ENCODE data around the gene EXOC3L4. TPM values are rescaled to one million over a fixed set of nuclear protein-coding genes. Genes with fewer than 3 reads are reported as not detected.
"Not testable (repeated sequence)": the region's sequence is repeated elsewhere in the genome, so short reads cannot be mapped to it uniquely, and the experiment has no call there.

EXOC3L4 gene
- total RNA-seq, 1 donor from 2014 or later = 8.6 TPM

- DNase-seq (ENCODE audit: extremely low spot score in 2 of 2) = no peak
- TF ChIP-seq POLR2AphosphoS5 (IDR thresholded peaks at IDR 0.05; ENCODE audit: insufficient read depth in 1 of 2, low read depth in 1 of 2) = no peak
- no peak for TF ChIP-seq CTCF (IDR thresholded peaks at IDR 0.05)
- no peak for TF ChIP-seq POLR2A (IDR thresholded peaks at IDR 0.05)
- H3K4me1 ChIP-seq = peaks cover 56% of the 10 kb centered on the region
- intact Hi-C loops (cut with DNase I) = no loop called here
- no peak overlapping the region for H3K4me3 ChIP-seq
- H3K36me3 ChIP-seq = no peaks in the 10 kb centered on the region
- H3K27me3 ChIP-seq = no peaks in the 10 kb centered on the region
- peak overlapping the region; percentile 66 for H3K27ac ChIP-seq
- no peaks in the 10 kb centered on the region for H3K9me3 ChIP-seq
These were observed 18.1 kb downstream of the EXOC3L4 start for GRCh38 chr14:103112400-103113243.

- peaks cover 59% of the 10 kb centered on the region for H3K4me1 ChIP-seq
- TF ChIP-seq CTCF (IDR thresholded peaks at IDR 0.05) (no peak), POLR2A (IDR thresholded peaks at IDR 0.05) (no peak), POLR2AphosphoS5 (IDR thresholded peaks at IDR 0.05; ENCODE audit: insufficient read depth in 1 of 2, low read depth in 1 of 2) (no peak)
- H3K36me3 ChIP-seq = no peaks in the 10 kb centered on the region
- no peaks in the 10 kb centered on the region for H3K27me3 ChIP-seq
- H3K4me3 ChIP-seq = no peak overlapping the region
- H3K9me3 ChIP-seq = no peaks in the 10 kb centered on the region
- no peak for DNase-seq (ENCODE audit: extremely low spot score in 2 of 2)
- intact Hi-C loops (cut with DNase I) = no loop called here
- H3K27ac ChIP-seq = no peak overlapping the region
These were observed 18.8 kb downstream of the EXOC3L4 start for GRCh38 chr14:103113303-103113702.

GRCh38 chr14:103113774-103114173 lies 19.2 kb downstream of the EXOC3L4 start:
- Histone ChIP-seq H3K27me3 (no peaks in the 10 kb centered on the region), H3K36me3 (no peaks in the 10 kb centered on the region), H3K4me3 (no peak overlapping the region), H3K9me3 (no peaks in the 10 kb centered on the region), H3K4me1 (peaks cover 60% of the 10 kb centered on the region), H3K27ac (peak overlapping the region; percentile 71)
- intact Hi-C loops (cut with DNase I) = no loop called here
- no peak for DNase-seq (ENCODE audit: extremely low spot score in 2 of 2)
- no peak for TF ChIP-seq CTCF (IDR thresholded peaks at IDR 0.05)
- TF ChIP-seq POLR2AphosphoS5 (IDR thresholded peaks at IDR 0.05; ENCODE audit: insufficient read depth in 1 of 2, low read depth in 1 of 2) = no peak
- no peak for TF ChIP-seq POLR2A (IDR thresholded peaks at IDR 0.05)

DNA sequence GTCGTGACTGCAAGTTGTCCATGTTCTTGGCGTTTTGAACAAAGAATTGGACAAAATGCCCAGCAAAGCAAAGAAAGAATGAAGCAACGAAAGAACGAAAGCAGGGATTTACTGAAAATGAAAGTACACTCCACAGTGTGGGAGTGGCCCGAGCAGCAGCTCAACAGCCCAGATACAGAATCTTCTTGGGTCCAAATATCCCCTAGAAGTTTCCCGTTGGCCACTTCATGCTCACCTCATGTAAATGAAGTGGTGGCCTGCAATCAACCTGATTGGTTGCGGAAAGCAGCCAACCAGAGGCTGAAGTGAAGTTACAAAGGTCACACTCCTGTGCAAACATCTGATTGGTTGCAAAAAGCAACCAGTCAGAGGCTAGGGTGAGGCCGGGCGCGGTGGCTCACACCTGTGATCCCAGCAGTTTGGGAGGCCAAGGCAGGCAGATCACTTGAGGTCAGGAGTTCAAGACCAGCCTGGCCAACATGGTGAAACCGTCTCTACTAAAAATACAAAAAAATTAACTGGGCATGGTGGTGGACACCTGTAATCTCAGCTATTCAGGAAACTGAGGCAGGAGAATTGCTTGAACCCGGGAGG lies 20.7 kb downstream of the EXOC3L4 start:
- DNase-seq (ENCODE audit: extremely low spot score in 2 of 2); H3K36me3 ChIP-seq; intact Hi-C loops (cut with DNase I); H3K9me3 ChIP-seq; H3K27me3 ChIP-seq: not testable (repeated sequence)
- Histone ChIP-seq H3K4me3 (peak overlapping the region in 1 of 2 donors; percentile 9), H3K27ac (peak overlapping the region; percentile 71), H3K4me1 (peaks cover 56% of the 10 kb centered on the region)
- peak in 1 of 3 experiments; percentile 1 for TF ChIP-seq CTCF (IDR thresholded peaks at IDR 0.05)
